Left kidney (tissue), 2 donors: Measurements from ENCODE around the gene GPR27. TPM values are rescaled to one million over a fixed set of nuclear protein-coding genes. Genes with fewer than 3 reads are reported as not detected.

Experiments used
- DNase-seq: peaks from one replicate; pipeline ENCODE4 v3.0.0-alpha.2; 2013
- polyA plus RNA-seq: library from polyadenylated mRNA; unstranded; fragments of 120-200 nt; gene quantifications from one replicate; pipeline ENCODE4 v1.2.1, GENCODE V29; 2013; ENCODE audit not compliant: insufficient read length

GPR27 gene
- polyA plus RNA-seq, 1 donor, result 8.7 TPM

DNA sequence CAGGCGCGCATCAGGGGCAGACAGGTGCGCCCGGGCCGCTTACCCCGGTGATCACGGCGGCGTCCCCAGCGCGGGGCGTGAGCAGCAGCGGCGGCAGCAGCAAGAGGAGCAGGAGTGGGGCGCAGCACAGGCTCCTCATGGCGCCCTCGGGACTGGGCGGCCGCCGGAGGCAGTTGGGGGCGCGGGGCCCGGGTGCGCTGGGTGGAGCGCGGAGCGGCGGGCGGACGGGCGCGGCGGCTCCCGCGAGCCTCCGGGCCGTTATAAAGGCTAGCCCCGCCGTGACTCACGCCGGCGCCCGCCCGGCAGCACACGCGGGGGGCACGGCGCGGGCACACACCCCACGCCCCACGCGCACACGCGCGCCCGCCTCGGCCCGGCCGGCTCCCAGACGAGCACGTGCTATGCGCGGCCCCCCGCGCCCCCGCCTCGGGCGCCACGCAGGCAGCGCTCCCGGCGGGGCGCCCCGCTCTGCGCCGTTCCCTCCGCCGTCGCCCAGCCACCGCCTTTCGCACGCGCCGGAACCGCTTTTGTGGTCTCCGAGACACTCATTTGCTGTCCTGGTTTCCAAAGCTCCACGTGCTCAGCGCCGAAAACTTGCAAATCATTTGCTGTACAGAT lies 31.4 kb downstream of the GPR27 start, which contains the start of gene PROK2:
Gene PROK2 (minus strand): TSS at position 235 of the 618 bp plus-strand sequence. CDS start 96 bp downstream, at position 139.
- no peak for DNase-seq

- no peak for DNase-seq
Measured at GRCh38 chr3:71785532-71786216, 32.0 kb downstream of the GPR27 start.

- no peak for DNase-seq
Measured at GRCh38 chr3:71786217-71786549, 32.5 kb downstream of the GPR27 start.

GRCh38 chr3:71786551-71786950 lies 32.9 kb downstream of the GPR27 start:
- no peak for DNase-seq

DNA sequence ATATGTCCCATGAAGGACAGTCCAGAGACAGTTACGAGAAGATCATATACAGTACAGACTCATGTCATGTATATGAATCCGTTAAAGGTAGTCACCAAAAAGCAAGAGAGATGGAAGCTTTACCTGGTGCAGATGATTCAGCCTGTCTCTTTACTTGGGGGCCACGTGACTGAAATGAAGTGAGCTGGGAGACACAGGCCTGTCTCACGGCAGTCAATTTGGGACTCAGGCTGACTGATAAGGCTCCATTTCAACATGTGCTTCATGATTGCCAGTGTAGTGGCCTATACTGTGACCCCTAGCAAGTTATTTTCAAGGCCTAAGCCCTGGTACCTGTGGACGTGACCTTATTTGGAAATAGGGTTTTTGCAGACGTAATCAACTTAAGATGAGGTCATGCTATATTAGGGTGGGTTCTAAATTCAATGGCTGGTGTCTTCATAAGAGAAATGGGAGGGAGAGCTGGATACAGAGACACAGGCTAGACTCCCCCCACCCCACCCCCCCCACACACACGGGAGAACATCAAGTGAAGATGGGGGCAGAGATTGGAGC lies 34.3 kb downstream of the GPR27 start:
- no peak for DNase-seq

- DNase-seq, result no peak
Measured at GRCh38 chr3:71789922-71790321, 36.3 kb downstream of the GPR27 start.

GRCh38 chr3:71791634-71792033 lies 38.0 kb downstream of the GPR27 start:
- DNase-seq, result no peak

DNA sequence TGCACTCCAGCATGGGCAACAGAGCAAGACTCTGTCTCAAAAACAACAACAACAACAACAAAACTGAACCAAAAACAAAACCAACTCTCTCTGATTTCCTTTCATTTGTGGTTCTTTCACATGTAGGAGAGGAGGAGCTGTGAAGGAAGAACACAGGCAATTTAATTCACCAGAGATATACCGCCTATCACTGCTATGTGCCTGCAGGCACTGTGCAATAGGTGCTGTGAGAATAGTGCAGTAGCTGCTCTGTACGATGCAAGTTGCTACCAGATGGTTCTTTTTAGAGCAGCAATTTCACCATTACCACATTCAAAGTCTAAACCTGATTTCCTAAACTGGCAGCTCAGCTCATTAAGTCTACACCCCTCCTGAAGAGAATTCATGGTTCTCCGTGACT lies 42.6 kb downstream of the GPR27 start:
- no peak for DNase-seq

- no peak for DNase-seq
Measured at GRCh38 chr3:71797455-71797854, 43.8 kb downstream of the GPR27 start.

DNA sequence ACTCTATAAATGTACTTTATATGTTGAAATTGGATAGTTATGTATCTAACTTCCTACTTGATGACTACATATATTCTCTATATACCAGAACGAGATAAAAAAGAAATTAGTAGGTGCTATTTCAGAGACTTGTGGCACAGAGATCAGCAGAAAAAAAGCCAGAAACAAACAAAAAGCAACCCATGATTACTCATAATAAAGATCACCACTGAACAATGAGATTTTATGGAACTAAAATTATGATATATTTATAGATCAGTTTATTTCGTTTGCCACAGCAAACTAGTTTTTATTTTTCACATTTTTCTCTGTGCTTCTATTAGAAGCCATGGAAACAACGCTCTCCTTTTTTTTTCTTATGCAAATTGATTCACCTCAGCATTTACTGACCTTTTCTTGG lies 46.4 kb downstream of the GPR27 start:
- DNase-seq, result no peak

DNA sequence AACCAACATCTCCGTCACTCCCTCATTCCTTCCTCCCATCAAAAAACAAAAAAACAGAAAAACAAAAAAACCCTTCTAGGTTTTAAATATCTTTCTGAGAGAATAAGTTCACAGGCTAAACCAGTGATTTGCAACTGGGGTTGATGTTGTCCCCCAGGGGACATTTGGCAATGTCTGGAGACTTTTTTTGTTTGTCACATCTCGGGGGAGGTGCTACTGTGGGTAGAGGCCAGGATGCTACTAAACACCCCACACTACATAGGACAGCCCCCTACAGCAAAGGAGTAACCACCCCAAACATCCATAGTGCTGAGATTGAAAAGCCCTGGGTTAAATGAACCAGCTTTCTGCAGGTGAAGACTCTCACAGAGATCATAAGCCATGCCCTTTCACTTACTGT lies 48.3 kb downstream of the GPR27 start:
- DNase-seq, result no peak

DNA sequence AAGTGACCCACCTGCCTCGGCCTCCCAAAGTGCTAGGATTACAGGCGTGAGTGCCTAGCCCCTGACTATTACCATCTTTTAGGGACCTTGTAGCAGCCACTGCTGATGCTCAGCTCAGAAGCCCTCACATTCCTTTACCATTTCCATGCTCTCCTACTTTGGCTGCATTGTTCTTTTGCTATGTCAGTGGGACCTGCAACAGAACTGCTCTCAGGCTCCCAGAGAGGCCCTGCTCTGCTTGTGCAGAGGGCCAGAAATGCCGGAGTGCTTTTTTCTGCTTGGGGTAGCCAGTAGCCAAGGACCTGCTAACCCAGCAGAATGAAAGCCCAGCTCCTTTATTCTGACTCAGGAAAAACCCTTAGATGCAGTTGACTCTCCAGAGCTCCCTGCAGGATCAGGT lies 49.6 kb downstream of the GPR27 start:
- no peak for DNase-seq

DNA sequence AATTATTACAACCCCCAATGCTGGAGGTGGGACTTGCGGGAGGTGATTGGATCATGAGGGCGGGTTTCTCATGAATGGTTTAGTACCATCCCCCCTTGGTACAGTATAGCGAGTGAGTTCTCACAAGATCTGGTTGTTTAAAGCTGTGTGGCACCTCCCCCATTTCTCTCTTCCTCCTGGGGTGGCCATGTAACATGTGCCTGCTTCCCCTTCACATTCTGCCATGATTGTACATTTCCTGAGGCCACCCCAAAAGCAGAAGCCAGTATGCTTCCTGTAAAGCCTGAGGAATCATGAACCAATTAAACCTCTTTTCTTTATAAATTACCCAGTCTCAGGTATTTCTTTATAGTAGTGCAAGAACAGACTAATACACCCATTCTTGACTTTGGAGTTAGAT lies 51.5 kb downstream of the GPR27 start:
- no peak for DNase-seq

- DNase-seq, result no peak
Measured at GRCh38 chr3:71805691-71806090, 52.0 kb downstream of the GPR27 start.

Other genes with a start within 250 kb of the GPR27 start
- 46.7 TPM for gene FOXP1, start 170.1 kb upstream of the GPR27 start, polyA plus RNA-seq
- 13.1 TPM for gene EIF4E3, start 28.5 kb upstream of the GPR27 start, polyA plus RNA-seq
- gene PROK2, start 31.3 kb downstream of the GPR27 start, polyA plus RNA-seq, result 0.08 TPM